COR-L47 (cell line): Measurements from ENCODE around the gene COX10.
"Not testable (repeated sequence)": the region's sequence is repeated elsewhere in the genome, so short reads cannot be mapped to it uniquely, and the experiment has no call there.

Experiments
- DNase-seq: peaks from one replicate; lab custom pipeline; 2025; lab: John Stamatoyannopoulos, UW

COX10 gene

GRCh38 chr17:14205992-14206461, 136.7 kb downstream of the COX10 start:
- no peak for DNase-seq

GRCh38 chr17:14206891-14207290, 137.6 kb downstream of the COX10 start:
- DNase-seq, result no peak

DNA sequence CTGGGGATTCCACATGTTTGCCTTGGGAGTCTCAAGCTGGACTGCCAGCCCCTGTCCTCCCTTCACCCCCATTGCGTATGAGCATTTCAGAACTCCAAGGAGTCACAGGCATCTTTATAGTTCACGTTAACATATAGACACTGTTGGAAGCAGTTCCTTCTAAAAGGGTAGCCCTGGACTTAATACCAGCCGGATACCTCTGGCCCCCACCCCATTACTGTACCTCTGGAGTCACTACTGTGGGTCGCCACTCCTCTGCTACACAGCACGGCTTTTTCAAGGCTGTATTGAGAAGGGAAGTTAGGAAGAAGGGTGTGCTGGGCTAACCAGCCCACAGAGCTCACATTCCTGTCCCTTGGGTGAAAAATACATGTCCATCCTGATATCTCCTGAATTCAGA, 138.5 kb downstream of the COX10 start:
- DNase-seq, result no peak

- no peak for DNase-seq
Observed at GRCh38 chr17:14209215-14209614, 139.9 kb downstream of the COX10 start.

- no peak for DNase-seq
Observed at GRCh38 chr17:14211246-14211645, 141.9 kb downstream of the COX10 start.

DNA sequence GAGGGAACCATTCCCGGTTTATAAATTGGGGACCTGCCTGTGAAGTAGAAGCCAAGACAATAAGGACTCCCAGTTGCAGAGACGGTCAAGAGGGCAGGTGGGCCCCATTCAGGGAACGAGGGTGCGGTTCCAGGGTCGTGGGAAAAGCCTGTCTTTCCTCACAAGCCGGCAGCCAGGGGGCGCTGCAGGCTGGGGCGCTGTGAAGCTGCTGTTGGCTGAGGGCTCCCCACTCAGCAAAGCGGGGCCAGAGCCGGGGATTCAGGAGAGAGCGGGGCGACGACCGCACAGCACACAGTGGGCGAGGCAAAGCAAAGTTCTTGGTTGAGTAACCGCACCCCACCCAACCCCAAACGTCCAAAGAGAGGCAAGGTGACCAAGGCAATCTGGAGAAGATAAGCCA, 142.5 kb downstream of the COX10 start:
- no peak for DNase-seq

GRCh38 chr17:14212401-14212800, 143.1 kb downstream of the COX10 start:
- no peak for DNase-seq

GRCh38 chr17:14214271-14214670, 145.0 kb downstream of the COX10 start:
- no peak for DNase-seq

DNA sequence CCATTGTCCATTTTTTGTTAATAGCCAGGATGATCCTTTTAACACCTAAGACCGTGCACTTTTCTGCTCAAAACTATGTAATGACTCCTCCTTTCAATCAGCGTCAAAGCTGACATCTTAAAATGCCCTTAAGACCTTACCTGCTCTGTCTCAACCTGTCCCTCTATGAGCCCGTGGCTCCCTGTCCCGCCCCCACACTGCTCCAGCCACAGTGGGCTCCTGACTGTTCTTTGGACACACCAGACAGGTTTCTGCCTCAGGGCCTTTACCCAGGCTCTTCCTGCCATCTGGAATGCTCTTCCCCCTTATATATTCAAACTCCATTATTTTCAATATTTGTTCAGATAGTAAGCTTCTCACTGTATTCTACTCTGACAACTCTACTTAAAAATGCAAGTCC, 153.3 kb downstream of the COX10 start:
- DNase-seq, result no peak

DNA sequence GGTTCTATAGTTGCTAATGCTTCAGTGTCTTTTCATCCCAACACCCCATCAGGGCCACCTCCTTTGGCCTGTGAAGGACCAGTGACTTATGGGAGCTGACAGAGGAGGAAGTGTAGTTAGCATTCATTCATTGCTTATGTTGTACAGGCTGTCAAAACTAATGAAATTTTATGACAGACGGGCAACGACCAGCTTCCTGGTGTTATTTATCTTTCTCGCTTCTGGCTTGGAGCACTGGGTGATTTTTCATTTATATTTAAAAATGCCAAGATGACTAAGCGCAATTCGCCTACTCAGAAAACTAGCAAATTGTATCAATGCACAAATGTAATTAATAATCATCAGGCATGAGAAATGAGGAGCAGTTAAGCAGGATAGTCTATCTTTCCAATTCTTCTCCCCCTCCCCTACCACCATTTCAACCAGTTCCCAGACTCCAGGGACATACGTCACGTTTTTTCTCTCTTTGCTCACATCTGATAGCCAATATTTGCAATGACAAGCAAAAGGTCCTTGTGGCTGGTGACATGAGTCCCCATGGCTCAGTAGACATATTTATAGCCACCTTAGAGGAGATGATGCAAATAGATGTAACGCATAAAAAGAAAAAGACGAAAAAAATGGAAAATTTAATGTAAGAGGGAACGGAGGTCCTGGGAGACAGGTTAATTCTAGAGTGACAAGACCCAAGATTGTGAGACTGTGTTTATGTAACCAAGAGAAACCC, 156.1 kb downstream of the COX10 start:
- no peak for DNase-seq

DNA sequence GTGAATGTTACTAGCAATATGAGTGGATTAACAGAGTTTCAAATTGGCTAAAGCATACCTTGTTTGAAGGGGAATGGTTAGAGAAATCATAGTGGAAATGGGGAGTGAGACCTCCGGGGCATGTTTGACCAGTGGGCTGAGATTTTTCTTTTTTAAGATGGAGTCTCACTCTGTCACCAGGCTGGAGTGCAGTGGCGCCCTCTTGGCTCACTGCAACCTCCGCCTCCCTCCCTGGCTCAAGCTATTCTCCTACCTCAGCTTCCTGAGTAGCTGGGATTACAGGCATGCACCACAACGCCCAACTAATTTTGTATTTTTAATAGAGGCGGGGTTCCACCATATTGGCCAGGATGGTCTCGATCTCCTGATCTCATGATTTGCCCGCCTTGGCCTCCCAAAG, 157.7 kb downstream of the COX10 start:
- no peak for DNase-seq

GRCh38 chr17:14228903-14229302, 159.6 kb downstream of the COX10 start:
- DNase-seq, result no peak

- DNase-seq, result not testable (repeated sequence)
Observed at GRCh38 chr17:14231187-14231586, 161.9 kb downstream of the COX10 start.

- DNase-seq, result not testable (repeated sequence)
Observed at GRCh38 chr17:14235047-14235446, 165.7 kb downstream of the COX10 start.

DNA sequence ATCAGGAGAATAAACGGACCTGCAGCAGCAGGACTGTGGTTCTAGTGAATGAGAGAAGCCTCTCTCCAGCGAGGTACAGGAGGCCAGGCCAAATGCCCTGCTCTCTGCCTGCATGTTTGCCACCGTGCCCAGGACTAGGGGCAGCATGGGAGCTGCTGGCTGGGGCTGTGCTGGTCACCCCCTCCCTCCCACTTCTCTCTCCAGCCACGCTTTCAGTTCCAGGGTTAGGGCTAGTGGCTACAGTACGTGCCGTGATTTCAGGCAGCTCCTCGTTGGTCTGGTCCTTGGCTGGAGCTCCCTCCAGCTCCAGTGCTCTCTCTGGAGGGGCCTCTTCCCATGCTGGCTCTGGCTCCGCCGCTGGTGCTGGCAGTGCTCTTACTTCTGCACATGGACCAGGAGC, 166.7 kb downstream of the COX10 start:
- DNase-seq, result not testable (repeated sequence)

DNA sequence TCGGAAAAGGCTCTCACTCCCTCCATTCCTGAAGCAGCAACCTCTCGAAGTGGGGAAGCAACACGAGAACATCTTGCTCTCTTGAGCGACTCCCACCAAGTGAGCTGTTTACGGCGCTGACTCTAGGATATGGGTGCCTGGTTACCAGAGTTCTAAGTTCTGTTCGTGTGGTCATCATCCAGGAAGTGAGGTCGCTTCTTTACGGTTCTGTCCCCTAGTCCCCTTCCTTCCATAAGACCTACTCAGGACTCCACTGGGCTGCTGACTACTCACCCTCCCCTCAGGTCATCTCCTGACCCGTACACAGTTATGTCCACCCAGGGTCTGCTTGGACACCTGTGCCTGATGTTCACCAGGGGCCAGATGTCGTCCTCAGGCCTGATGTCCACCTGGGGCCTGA, 167.5 kb downstream of the COX10 start, which contains the start of gene CDRT15:
Gene CDRT15 (minus strand): TSS at position 101 of the 400 bp plus-strand sequence. CDS start 29 bp downstream, at position 72.
- not testable (repeated sequence) for DNase-seq

DNA sequence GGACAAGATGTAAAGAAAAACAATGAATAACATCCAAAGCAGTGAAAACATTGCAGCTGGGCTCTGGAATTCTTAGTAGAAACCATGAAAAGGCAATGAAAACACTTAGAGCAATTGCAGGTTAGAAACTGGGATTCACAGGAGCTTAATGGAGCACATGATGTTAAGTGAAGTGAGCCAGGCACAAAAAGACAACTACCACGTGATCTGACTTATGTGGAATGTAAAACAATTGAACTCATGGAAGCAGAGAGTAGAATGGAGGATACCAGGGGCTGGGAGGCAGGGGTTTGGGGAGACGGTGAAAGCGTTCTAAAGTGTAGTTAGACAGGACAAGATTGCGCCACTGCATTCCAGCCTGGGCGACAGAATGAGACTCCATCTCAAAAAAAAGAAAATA, 170.0 kb downstream of the COX10 start:
- DNase-seq, result not testable (repeated sequence)

DNA sequence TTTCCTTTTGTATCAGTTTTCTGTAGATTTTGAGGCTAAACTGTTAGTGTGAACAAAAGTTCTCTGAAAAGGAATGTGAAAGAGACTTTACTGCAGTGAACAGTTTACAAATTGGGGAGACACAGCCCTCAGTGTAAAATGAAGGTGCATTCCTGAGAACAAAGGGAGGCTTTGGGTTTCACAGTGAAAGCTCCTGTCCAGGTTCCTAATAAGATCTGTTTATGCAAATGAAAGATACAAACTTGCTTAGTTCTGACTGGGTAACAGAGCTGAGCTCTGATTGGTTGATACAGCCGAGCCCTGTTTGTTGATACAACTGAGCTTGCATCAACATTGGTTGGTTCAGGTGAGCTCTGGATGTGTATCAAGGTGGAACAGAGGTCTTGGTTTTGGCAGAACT, 175.7 kb downstream of the COX10 start:
- DNase-seq, result no peak

DNA sequence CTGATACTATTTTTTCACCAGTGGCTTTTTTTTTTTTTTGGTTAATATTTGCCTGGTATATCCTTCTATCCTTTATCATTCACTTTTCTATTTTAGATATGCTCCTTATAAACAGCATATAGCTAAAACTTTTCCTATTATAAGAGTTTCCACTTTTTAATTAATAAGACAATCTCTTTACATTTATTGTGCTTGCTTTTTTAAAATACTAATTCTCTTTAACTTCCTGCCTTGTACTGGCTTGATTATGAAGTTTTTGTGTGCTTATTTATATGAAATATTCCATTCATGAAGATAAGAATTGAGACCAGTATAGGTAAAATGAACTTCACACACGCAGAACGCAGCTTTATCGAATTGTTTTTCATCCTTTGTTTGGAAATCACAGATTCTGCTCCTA, 176.3 kb downstream of the COX10 start:
- DNase-seq, result no peak
